Subcutaneous adipose tissue (tissue), 4 donors: ENCODE results near the gene PDE7B. TPM values are rescaled to one million over a fixed set of nuclear protein-coding genes. Genes with fewer than 3 reads are reported as not detected.

Experiments used
- CTCF ChIP-seq: fragments of 450-650 bp; IDR thresholded peaks from one replicate; pipeline ENCODE4 v1.5.1; 2016; ENCODE audit warnings: low read depth, mild to moderate bottlenecking, control low read depth, antibody characterized with exemption, moderate library complexity
- total RNA-seq, 4 donors: library from RNA; depleted of rRNA; stranded (reverse); fragments of >200 nt; gene quantifications; one replicate each; pipeline ENCODE4 v1.1.0, GENCODE V29; 2016

The PDE7B gene
- total RNA-seq, 4 donors from 2014 or later = 4.1 to 12.6 (median 9.5) TPM

DNA sequence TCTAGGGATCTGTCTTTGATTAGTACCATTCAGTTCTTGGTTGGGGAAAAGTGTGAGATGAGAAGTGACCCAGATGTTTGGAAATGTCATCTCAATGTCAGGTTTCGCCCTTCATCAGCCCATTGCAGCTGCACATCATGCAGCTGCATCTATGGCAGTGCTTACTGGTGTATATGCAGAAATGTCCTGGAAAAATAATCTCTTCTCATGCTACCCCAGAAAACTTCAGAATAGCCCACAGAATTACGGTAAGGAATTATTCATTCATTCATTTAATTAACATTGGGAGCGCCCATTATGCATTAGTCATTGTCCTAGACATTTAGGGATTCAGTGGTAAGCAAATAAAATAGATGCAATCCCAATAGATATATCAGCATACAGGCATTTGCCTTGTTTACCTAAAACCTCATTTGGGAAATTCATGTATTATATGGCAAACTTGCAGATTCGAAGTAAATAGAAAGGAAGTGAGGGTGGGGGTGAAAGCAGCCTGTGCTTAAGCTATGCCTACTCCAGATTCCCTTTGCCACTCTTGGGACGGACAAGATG is 89.2 kb downstream of the PDE7B start:
- no peak for TF ChIP-seq CTCF

DNA sequence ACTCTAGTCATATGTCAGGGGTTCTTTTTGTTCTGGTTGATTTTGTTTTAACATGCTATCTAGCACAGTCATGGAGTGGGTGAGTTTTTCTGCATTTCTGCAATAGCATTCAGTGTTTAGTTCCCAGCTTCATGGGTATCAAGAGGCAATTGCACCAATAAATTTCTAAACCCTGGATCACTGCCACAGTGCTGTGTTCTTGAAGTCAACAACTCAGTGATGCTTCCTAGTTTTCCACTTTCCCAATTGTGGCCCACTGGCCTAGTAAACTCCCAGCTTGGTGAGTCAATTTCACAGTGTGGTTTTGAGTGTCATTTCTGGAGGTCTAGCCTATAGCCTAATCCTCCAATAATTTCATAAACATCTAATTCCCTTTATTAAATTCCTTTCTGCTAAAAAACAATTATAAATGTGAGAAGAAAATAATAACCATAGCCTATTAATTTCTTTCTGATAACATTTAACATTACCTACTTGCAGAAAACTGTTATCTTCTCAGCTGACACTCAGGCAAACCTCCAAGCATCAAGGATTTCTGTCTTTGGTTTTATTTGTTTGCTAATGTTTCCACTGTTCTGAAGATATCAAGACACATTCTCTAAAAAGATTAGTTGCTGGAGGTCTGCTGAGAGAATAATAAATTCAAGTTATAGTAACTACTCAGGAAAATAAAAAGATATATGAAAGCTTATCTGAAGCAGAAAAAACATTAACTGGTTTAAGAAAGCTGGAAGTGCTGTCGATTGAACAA is 89.9 kb downstream of the PDE7B start:
- TF ChIP-seq CTCF = no peak

- no peak for TF ChIP-seq CTCF
Observed at GRCh38 chr6:135944120-135944519, 92.6 kb downstream of the PDE7B start.

GRCh38 chr6:135946674-135947073 is 95.2 kb downstream of the PDE7B start:
- no peak for TF ChIP-seq CTCF

- no peak for TF ChIP-seq CTCF
Observed at GRCh38 chr6:135950669-135951068, 99.2 kb downstream of the PDE7B start.

- TF ChIP-seq CTCF = no peak
Observed at GRCh38 chr6:135951169-135951568, 99.7 kb downstream of the PDE7B start.

GRCh38 chr6:135953818-135954217 is 102.3 kb downstream of the PDE7B start:
- no peak for TF ChIP-seq CTCF
